Uterus (tissue), 4 donors: Measurements from ENCODE around the gene CTBS. TPM values are rescaled to one million over a fixed set of nuclear protein-coding genes. Genes with fewer than 3 reads are reported as not detected.

Experiments used
- DNase-seq, 2 donors: peaks; one replicate each; pipeline ENCODE4 v3.0.0-alpha.2; 2019 to 2020
- H3K27ac ChIP-seq, 2 donors: fragments of 200-600 bp; sonication (generic); 1 replicate in 1 of 2; 2 replicates in 1 of 2; pipeline ENCODE4 v1.5.1; 2016 to 2018
- H3K27me3 ChIP-seq, 2 donors: fragments of 200-600 bp; sonication (generic); one replicate each; pipeline ENCODE4 v1.5.1; 2018 to 2019; ENCODE audit warnings: control low read depth in 1 of 2
- H3K36me3 ChIP-seq, 2 donors: fragments of 200-600 bp; sonication (generic); one replicate each; pipeline ENCODE4 v1.5.1; 2019; ENCODE audit warnings: control low read depth in 1 of 2
- H3K4me1 ChIP-seq, 2 donors: fragments of 200-600 bp; sonication (generic); one replicate each; pipeline ENCODE4 v1.5.1; 2018 to 2019; ENCODE audit warnings: control low read depth in 1 of 2
- H3K4me3 ChIP-seq, 2 donors: fragments of 200-600 bp; sonication (generic); 1 replicate in 1 of 2; 2 replicates in 1 of 2; pipeline ENCODE4 v1.5.1; 2018 to 2019; ENCODE audit warnings: mild to moderate bottlenecking in 1 of 2
- H3K9me3 ChIP-seq, 2 donors: fragments of 200-600 bp; sonication (generic); one replicate each; pipeline ENCODE4 v1.5.1; 2019; ENCODE audit warnings: control low read depth in 1 of 2
- CTCF ChIP-seq, 4 experiments: fragments of 200-600 bp in 2 of 4; fragments of 450-650 bp in 2 of 4; sonication (generic) in 2 of 4; IDR thresholded peaks; one replicate each; pipeline ENCODE4 v1.5.1; 2016 to 2019; ENCODE audit warnings: antibody characterized with exemption in 4 of 4, mild to moderate bottlenecking in 2 of 4, moderate library complexity in 1 of 4
- POLR2A ChIP-seq, 2 donors: fragments of 450-650 bp; IDR thresholded peaks; one replicate each; pipeline ENCODE4 v1.6.1; 2016; ENCODE audit warnings: antibody characterized with exemption in 2 of 2, mild to moderate bottlenecking in 1 of 2, moderate library complexity in 1 of 2
- intact Hi-C: fragments of 100-400 bp; cut with DNase I; formaldehyde crosslinking; loops from one replicate; pipeline ENCODE4 v1.15.1; 2023; ENCODE audit warnings: low total_unique reads
- total RNA-seq, 4 donors: library from RNA; depleted of rRNA in 3 of 4; stranded (reverse); fragments of >200 nt in 3 of 4; gene quantifications; one replicate each; pipeline versions ENCODE4 v1.1.0 to v1.2.4, GENCODE V29; 2014 to 2023
- donor health status: DM: yes; HTN: yes; CAD: no.

Gene CTBS
- total RNA-seq, 4 donors from 2014 or later: 3.1 to 40.0 (median 17.4) TPM

GRCh38 chr1:84538599-84538998 is 35.6 kb downstream of the CTBS start:
- Histone ChIP-seq H3K4me3 (no peak overlapping the region), H3K27ac (no peak overlapping the region), H3K27me3 (no peaks in the 10 kb centered on the region), H3K9me3 (no peaks in the 10 kb centered on the region), H3K4me1 (no peaks in the 10 kb centered on the region), H3K36me3 (no peaks in the 10 kb centered on the region)
- no peak for DNase-seq
- intact Hi-C loops: no loop called here
- TF ChIP-seq CTCF (IDR thresholded peaks at IDR 0.05): no peak
- TF ChIP-seq POLR2A (IDR thresholded peaks at IDR 0.05): no peak

GRCh38 chr1:84525779-84526178 is 48.5 kb downstream of the CTBS start:
- Histone ChIP-seq H3K27me3 (no peaks in the 10 kb centered on the region), H3K36me3 (no peaks in the 10 kb centered on the region), H3K4me3 (no peak overlapping the region), H3K9me3 (no peaks in the 10 kb centered on the region), H3K4me1 (no peaks in the 10 kb centered on the region), H3K27ac (no peak overlapping the region)
- intact Hi-C loops: no loop called here
- TF ChIP-seq POLR2A (IDR thresholded peaks at IDR 0.05) (no peak), CTCF (IDR thresholded peaks at IDR 0.05) (no peak)
- no peak for DNase-seq

GRCh38 chr1:84524590-84524989 is 49.6 kb downstream of the CTBS start:
- no peak overlapping the region for H3K4me3 ChIP-seq
- intact Hi-C loops: no loop called here
- no peak overlapping the region for H3K27ac ChIP-seq
- no peaks in the 10 kb centered on the region for H3K4me1 ChIP-seq
- H3K27me3 ChIP-seq: no peaks in the 10 kb centered on the region
- DNase-seq: no peak
- TF ChIP-seq CTCF (IDR thresholded peaks at IDR 0.05): no peak
- TF ChIP-seq POLR2A (IDR thresholded peaks at IDR 0.05): no peak
- H3K36me3 ChIP-seq: no peaks in the 10 kb centered on the region
- no peaks in the 10 kb centered on the region for H3K9me3 ChIP-seq

- peaks cover 0 to 4% of the 10 kb centered on the region in 2 donors for H3K9me3 ChIP-seq
- H3K27ac ChIP-seq: no peak overlapping the region
- no peaks in the 10 kb centered on the region for H3K36me3 ChIP-seq
- intact Hi-C loops: no loop called here
- DNase-seq: no peak
- H3K27me3 ChIP-seq: no peaks in the 10 kb centered on the region
- TF ChIP-seq POLR2A (IDR thresholded peaks at IDR 0.05): no peak
- no peak for TF ChIP-seq CTCF (IDR thresholded peaks at IDR 0.05)
- H3K4me3 ChIP-seq: no peak overlapping the region
- no peaks in the 10 kb centered on the region for H3K4me1 ChIP-seq
Measured at GRCh38 chr1:84510668-84511067, 63.6 kb downstream of the CTBS start.

GRCh38 chr1:84510165-84510564 is 64.1 kb downstream of the CTBS start:
- intact Hi-C loops: no loop called here
- peaks cover 0 to 4% of the 10 kb centered on the region in 2 donors for H3K9me3 ChIP-seq
- H3K27ac ChIP-seq: no peak overlapping the region
- no peak for TF ChIP-seq POLR2A (IDR thresholded peaks at IDR 0.05)
- no peak for TF ChIP-seq CTCF (IDR thresholded peaks at IDR 0.05)
- H3K4me1 ChIP-seq: no peaks in the 10 kb centered on the region
- no peak for DNase-seq
- no peaks in the 10 kb centered on the region for H3K36me3 ChIP-seq
- H3K4me3 ChIP-seq: no peak overlapping the region
- H3K27me3 ChIP-seq: no peaks in the 10 kb centered on the region
